Measurements from ENCODE around the gene GLB1L3. TPM values are rescaled to one million over a fixed set of nuclear protein-coding genes. Genes with fewer than 3 reads are reported as not detected.

The GLB1L3 gene
- total and polyA plus RNA-seq, 4 donors: not detected

DNA sequence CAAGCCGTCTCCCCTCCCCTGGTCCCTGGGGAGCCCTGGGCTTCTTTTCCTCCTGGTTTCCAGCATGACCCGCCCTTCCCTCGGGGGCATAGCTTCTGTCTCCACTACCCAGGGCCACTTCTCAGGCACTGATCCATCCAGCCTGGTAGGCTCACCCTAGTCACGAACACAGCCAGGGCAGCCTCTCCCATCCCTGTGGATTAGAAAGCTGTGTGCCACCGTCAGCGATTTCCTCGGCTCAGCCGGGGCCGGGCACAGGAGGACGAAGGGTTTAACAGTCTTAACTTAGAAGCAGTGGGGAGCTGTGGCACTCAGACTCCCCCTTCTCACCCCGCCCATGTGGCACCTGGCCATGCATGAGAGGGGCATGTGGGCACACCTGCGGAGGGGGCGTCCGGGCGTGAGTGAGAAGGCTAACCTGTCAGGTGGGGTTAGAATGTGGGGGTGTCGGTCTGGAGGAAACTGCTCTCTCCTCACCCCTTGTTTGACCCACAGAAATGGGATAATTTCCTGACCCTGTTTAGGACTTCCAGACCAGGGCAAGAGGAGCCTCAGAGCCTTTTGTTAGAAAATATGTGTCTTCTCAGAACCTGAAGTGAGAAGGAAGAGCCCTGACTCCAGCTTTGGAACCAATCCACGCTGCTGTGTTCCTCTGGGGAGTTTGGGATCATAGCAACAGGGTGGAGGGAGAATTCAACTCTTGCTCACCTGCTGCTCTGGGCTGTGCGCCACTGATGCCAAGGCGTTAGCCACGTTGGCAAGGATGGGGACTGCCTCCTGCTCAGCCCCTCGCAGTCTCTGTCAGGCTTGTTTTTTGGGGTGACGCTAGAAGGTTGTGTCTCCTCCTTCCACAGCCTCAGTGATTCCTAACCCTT lies 70.2 kb downstream of the GLB1L3 start:
- 78 to 79% methylated on average over 22 of the region's 22 CpGs for WGBS, 2 donors
- Histone ChIP-seq H3K27ac (ENCODE audit: low read depth in 1 of 2, low read length in 2 of 2) (no peak overlapping the region), H3K4me3 (ENCODE audit: low read length in 2 of 2) (no peak overlapping the region), H3K27me3 (ENCODE audit: control insufficient read depth in 1 of 2, insufficient read depth in 2 of 2, low read length in 1 of 2) (no peaks in the 10 kb centered on the region), H3K9me3 (ENCODE audit: control insufficient read depth, low read length) (no peaks in the 10 kb centered on the region), H3K4me1 (ENCODE audit: control insufficient read depth in 1 of 2, insufficient read depth in 2 of 2, low read length in 2 of 2) (no peaks in the 10 kb centered on the region), H3K36me3 (ENCODE audit: control insufficient read depth in 1 of 2, insufficient read depth in 2 of 2, low read length in 1 of 2) (no peaks in the 10 kb centered on the region)
- intact Hi-C loops (cut with DNase I): no loop called here
- DNase-seq (no peak), ATAC-seq (ENCODE audit: low FRiP score) (peak; percentile 16)

DNA sequence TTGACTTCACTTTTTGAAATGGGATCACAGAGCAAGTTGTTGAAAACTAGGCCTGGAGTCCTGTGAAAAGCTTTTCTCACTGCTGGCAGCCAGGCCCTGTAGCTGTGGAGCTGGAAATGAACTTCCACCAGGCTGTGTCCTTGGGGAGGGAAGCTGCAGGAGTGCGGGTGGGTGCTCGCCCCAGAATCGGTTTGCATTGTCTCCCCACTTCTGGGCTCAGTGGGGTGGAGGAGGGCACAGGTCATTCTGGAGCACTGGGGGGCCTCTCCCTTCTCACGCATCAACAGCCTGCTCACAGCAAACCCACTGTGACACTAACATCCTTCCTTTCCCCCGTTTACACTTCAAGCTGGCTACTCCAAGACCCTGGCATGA lies 70.8 kb downstream of the GLB1L3 start:
- Histone ChIP-seq H3K36me3 (ENCODE audit: control insufficient read depth in 1 of 2, insufficient read depth in 2 of 2, low read length in 1 of 2) (no peaks in the 10 kb centered on the region), H3K27me3 (ENCODE audit: control insufficient read depth in 1 of 2, insufficient read depth in 2 of 2, low read length in 1 of 2) (no peaks in the 10 kb centered on the region), H3K9me3 (ENCODE audit: control insufficient read depth, low read length) (no peaks in the 10 kb centered on the region), H3K4me3 (ENCODE audit: low read length in 2 of 2) (no peak overlapping the region), H3K27ac (ENCODE audit: low read depth in 1 of 2, low read length in 2 of 2) (no peak overlapping the region), H3K4me1 (ENCODE audit: control insufficient read depth in 1 of 2, insufficient read depth in 2 of 2, low read length in 2 of 2) (no peaks in the 10 kb centered on the region)
- intact Hi-C loops (cut with DNase I): no loop called here
- 88 to 90% methylated on average over 5 of the region's 5 CpGs for WGBS, 2 donors
- ATAC-seq (ENCODE audit: low FRiP score): no peak
- no peak for DNase-seq

DNA sequence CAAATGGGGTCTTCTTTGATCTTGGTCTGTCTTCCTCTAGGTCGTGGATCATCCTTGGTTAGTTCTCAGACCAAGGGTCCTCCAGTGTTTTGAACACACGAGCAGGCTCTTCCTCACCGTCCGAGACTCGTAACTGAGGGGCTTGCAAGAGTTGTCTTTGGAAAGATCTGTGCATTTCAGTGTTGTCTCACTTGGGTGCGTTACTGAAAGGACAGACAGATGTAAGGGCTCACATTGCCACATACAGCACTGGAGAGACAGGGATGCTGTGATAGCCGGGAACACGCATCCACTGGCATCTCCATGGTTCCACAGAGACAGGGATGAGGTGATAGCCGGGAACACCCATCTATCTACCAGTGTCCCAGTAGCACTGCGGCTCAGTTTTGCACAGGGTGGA lies 71.3 kb downstream of the GLB1L3 start:
- WGBS, 2 donors: 83 to 84% methylated on average over 10 of the region's 10 CpGs
- no peak for DNase-seq
- no peak for ATAC-seq (ENCODE audit: low FRiP score)
- H3K27me3 ChIP-seq (ENCODE audit: control insufficient read depth in 1 of 2, insufficient read depth in 2 of 2, low read length in 1 of 2): no peaks in the 10 kb centered on the region
- H3K27ac ChIP-seq (ENCODE audit: low read depth in 1 of 2, low read length in 2 of 2): no peak overlapping the region
- no peak overlapping the region for H3K4me3 ChIP-seq (ENCODE audit: low read length in 2 of 2)
- no peaks in the 10 kb centered on the region for H3K9me3 ChIP-seq (ENCODE audit: control insufficient read depth, low read length)
- H3K4me1 ChIP-seq (ENCODE audit: control insufficient read depth in 1 of 2, insufficient read depth in 2 of 2, low read length in 2 of 2): no peaks in the 10 kb centered on the region
- no peaks in the 10 kb centered on the region for H3K36me3 ChIP-seq (ENCODE audit: control insufficient read depth in 1 of 2, insufficient read depth in 2 of 2, low read length in 1 of 2)
- intact Hi-C loops (cut with DNase I): no loop called here

DNA sequence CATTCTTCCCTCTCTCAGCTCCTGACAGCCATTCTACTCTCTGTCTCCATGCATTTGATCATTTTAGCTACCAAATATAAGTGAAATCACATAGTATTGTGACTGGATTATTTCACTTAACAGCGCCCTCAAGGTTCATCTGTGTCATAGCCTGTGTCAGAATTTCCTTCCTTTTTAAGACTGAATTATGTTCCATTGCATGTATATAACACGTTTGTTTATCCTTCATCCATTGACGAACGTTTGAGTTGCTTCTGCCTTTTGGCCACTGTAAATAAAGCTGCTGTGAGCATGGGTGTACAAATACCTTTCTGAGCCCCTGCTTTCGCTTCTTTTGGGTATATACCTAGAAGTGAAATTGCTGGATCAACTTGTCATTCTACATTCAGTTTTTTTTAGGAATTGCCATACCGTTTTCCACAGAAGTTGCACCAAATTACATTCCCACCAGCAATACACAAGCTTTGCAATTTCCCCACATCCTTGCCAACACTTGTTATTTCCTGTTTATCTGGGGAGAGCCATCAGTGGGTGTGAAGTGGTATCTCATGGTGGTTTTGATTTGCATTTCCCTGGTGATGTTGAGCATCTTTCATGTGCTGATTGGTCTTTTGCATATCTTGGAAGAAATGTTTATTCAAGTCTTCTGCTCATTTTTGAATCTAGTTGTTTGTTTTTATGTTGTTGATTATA lies 73.1 kb downstream of the GLB1L3 start:
- H3K36me3 ChIP-seq (ENCODE audit: control insufficient read depth in 1 of 2, insufficient read depth in 2 of 2, low read length in 1 of 2): no peaks in the 10 kb centered on the region
- WGBS, 2 donors: 65 to 66% methylated on average over 6 of the region's 6 CpGs
- no peaks in the 10 kb centered on the region for H3K27me3 ChIP-seq (ENCODE audit: control insufficient read depth in 1 of 2, insufficient read depth in 2 of 2, low read length in 1 of 2)
- no peaks in the 10 kb centered on the region for H3K9me3 ChIP-seq (ENCODE audit: control insufficient read depth, low read length)
- H3K4me3 ChIP-seq (ENCODE audit: low read length in 2 of 2): no peak overlapping the region
- intact Hi-C loops (cut with DNase I): no loop called here
- H3K4me1 ChIP-seq (ENCODE audit: control insufficient read depth in 1 of 2, insufficient read depth in 2 of 2, low read length in 2 of 2): no peaks in the 10 kb centered on the region
- no peak overlapping the region for H3K27ac ChIP-seq (ENCODE audit: low read depth in 1 of 2, low read length in 2 of 2)
- ATAC-seq (ENCODE audit: low FRiP score) (no peak), DNase-seq (no peak)

DNA sequence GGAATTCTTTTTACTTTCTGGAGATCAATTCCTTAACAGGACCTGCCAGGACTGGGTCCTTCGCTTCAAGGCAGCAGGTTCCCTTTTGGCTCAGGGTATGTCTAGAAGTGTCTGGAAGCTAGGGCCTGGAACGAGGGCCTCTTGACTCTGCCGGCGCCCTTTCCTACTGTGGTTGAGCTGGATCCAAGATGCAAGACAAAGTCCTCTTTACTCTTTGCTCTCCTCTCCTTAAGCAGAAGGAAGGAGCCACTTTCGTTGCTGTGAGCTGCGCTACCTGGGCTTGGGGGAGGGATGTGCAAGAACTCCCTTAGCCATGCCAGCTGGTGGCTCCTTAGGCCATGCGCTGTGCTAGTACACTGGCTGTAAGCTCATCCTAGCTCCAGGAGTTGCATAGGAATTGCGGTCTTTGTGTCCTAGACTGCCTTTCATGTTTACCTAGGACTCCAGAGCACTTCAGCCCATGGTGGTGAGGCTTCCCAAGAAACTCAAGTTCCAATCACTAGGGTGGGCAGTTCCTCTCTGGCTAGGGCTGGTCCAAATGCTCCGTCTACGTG lies 73.7 kb downstream of the GLB1L3 start:
- Histone ChIP-seq H3K27me3 (ENCODE audit: control insufficient read depth in 1 of 2, insufficient read depth in 2 of 2, low read length in 1 of 2) (no peaks in the 10 kb centered on the region), H3K4me3 (ENCODE audit: low read length in 2 of 2) (no peak overlapping the region), H3K27ac (ENCODE audit: low read depth in 1 of 2, low read length in 2 of 2) (no peak overlapping the region), H3K36me3 (ENCODE audit: control insufficient read depth in 1 of 2, insufficient read depth in 2 of 2, low read length in 1 of 2) (no peaks in the 10 kb centered on the region), H3K4me1 (ENCODE audit: control insufficient read depth in 1 of 2, insufficient read depth in 2 of 2, low read length in 2 of 2) (no peaks in the 10 kb centered on the region), H3K9me3 (ENCODE audit: control insufficient read depth, low read length) (no peaks in the 10 kb centered on the region)
- no peak for ATAC-seq (ENCODE audit: low FRiP score)
- intact Hi-C loops (cut with DNase I): no loop called here
- WGBS, 2 donors: 86 to 90% methylated on average over 10 of the region's 10 CpGs
- DNase-seq: no peak

DNA sequence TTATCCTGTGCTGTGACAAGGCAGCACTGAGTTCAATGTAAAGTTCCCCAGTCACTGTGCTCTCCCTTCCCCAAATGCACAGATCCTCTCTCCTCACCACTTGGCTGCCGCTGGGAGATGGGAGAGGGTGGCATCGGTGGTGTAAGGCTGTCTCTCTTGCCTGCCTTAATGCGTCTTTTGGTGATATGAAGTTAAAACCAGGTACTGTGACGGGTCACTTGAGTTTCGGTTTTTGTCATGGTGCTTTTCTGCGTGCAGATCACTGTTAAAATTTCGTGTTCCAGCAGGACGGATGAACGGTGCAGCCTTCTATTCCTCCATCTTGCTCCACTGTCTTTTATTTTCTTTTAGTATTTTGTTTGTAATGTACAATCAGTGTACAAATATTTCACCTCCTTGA lies 74.2 kb downstream of the GLB1L3 start:
- WGBS, 2 donors: 93% methylated on average over 9 of the region's 9 CpGs
- intact Hi-C loops (cut with DNase I): no loop called here

DNA sequence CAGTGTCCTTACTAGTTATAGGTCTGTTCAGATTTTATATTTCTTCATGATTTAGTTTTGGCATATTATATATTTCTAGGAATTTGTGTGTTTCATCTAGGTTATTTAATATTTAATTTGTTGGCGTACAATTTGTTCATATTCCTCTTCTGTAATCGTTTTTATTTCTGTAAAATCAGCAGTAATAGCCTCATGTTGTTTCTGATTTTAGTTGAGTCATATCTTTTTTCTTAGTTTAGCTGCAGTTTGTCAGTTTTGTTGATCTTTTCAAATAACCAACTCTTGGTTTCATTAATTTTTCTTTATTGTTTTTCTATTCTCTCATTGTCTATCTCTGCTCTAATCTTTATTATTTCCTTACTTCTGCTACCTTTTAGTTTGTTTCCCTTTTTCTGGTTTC lies 75.9 kb downstream of the GLB1L3 start:
- Histone ChIP-seq H3K36me3 (ENCODE audit: control insufficient read depth in 1 of 2, insufficient read depth in 2 of 2, low read length in 1 of 2) (no peaks in the 10 kb centered on the region), H3K9me3 (ENCODE audit: control insufficient read depth, low read length) (no peaks in the 10 kb centered on the region), H3K27ac (ENCODE audit: low read depth in 1 of 2, low read length in 2 of 2) (no peak overlapping the region), H3K4me1 (ENCODE audit: control insufficient read depth in 1 of 2, insufficient read depth in 2 of 2, low read length in 2 of 2) (no peaks in the 10 kb centered on the region), H3K27me3 (ENCODE audit: control insufficient read depth in 1 of 2, insufficient read depth in 2 of 2, low read length in 1 of 2) (no peaks in the 10 kb centered on the region), H3K4me3 (ENCODE audit: low read length in 2 of 2) (no peak overlapping the region)
- ATAC-seq (ENCODE audit: low FRiP score): no peak
- intact Hi-C loops (cut with DNase I): no loop called here
- no peak for DNase-seq
- WGBS, 2 donors: 78% methylated on average over 2 of the region's 2 CpGs

More for the DNA sequence above, 74.2 kb downstream of the GLB1L3 start:
- Histone ChIP-seq H3K4me3 (ENCODE audit: low read length in 2 of 2) (no peak overlapping the region), H3K27me3 (ENCODE audit: control insufficient read depth in 1 of 2, insufficient read depth in 2 of 2, low read length in 1 of 2) (no peaks in the 10 kb centered on the region), H3K27ac (ENCODE audit: low read depth in 1 of 2, low read length in 2 of 2) (no peak overlapping the region), H3K9me3 (ENCODE audit: control insufficient read depth, low read length) (no peaks in the 10 kb centered on the region), H3K36me3 (ENCODE audit: control insufficient read depth in 1 of 2, insufficient read depth in 2 of 2, low read length in 1 of 2) (no peaks in the 10 kb centered on the region), H3K4me1 (ENCODE audit: control insufficient read depth in 1 of 2, insufficient read depth in 2 of 2, low read length in 2 of 2) (no peaks in the 10 kb centered on the region)
- no peak for DNase-seq
- no peak for ATAC-seq (ENCODE audit: low FRiP score)

DNA sequence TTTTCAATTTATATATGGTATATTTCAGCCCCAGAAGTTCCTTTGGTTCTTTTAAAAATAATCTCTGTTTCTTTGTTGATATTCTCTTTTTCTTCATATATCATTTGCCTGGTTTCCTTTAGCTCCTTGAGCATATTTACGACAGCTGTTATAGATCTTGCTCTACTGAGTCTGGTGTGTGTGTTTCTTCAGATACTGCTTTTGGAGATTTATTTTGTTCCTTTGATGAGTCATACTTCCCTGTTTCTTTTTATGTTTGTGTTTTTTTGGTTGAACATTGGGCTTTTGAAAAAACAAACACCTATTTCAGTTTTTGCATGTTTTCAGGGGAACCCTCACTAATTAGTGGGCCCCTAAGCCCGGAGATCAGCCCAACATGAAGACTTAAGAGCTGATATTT lies 79.0 kb downstream of the GLB1L3 start:
- no peaks in the 10 kb centered on the region for H3K9me3 ChIP-seq (ENCODE audit: control insufficient read depth, low read length)
- 53% methylated on average over 2 of the region's 2 CpGs for WGBS, 2 donors
- no peak overlapping the region for H3K4me3 ChIP-seq (ENCODE audit: low read length in 2 of 2)
- DNase-seq (no peak), ATAC-seq (ENCODE audit: low FRiP score) (no peak)
- H3K27ac ChIP-seq (ENCODE audit: low read depth in 1 of 2, low read length in 2 of 2): no peak overlapping the region
- H3K27me3 ChIP-seq (ENCODE audit: control insufficient read depth in 1 of 2, insufficient read depth in 2 of 2, low read length in 1 of 2): no peaks in the 10 kb centered on the region
- no peaks in the 10 kb centered on the region for H3K4me1 ChIP-seq (ENCODE audit: control insufficient read depth in 1 of 2, insufficient read depth in 2 of 2, low read length in 2 of 2)
- intact Hi-C loops (cut with DNase I): no loop called here
- H3K36me3 ChIP-seq (ENCODE audit: control insufficient read depth in 1 of 2, insufficient read depth in 2 of 2, low read length in 1 of 2): no peaks in the 10 kb centered on the region

DNA sequence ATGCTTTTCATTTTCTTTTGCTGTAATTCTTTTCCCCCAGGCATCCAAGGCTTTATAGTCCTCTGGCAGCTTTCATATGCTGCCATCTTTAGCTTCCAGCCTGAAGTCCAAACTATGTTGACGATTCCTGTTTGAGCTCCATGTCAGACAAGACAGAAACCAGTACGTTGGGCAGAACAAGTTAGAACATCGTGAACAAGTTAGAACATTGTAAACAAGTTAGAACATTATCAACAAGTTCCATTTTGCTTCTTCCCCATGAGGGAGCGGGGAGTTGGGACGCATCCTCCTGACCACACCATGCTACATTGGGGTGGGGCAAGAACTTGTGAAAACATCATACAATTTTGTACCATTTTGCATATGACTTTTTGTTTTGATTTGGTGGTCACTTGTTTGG lies 79.5 kb downstream of the GLB1L3 start:
- WGBS, 2 donors: 83 to 87% methylated on average over 5 of the region's 5 CpGs
- Histone ChIP-seq H3K9me3 (ENCODE audit: control insufficient read depth, low read length) (no peaks in the 10 kb centered on the region), H3K36me3 (ENCODE audit: control insufficient read depth in 1 of 2, insufficient read depth in 2 of 2, low read length in 1 of 2) (no peaks in the 10 kb centered on the region), H3K4me3 (ENCODE audit: low read length in 2 of 2) (no peak overlapping the region), H3K27ac (ENCODE audit: low read depth in 1 of 2, low read length in 2 of 2) (no peak overlapping the region), H3K4me1 (ENCODE audit: control insufficient read depth in 1 of 2, insufficient read depth in 2 of 2, low read length in 2 of 2) (no peaks in the 10 kb centered on the region), H3K27me3 (ENCODE audit: control insufficient read depth in 1 of 2, insufficient read depth in 2 of 2, low read length in 1 of 2) (no peaks in the 10 kb centered on the region)
- intact Hi-C loops (cut with DNase I): no loop called here
- no peak for DNase-seq
- ATAC-seq (ENCODE audit: low FRiP score): no peak
